HG02798 (cell line): ENCODE results near the gene MRPL38.

Source experiments
- ATAC-seq: cut with Tn5 transposase; IDR thresholded peaks from one replicate; pipeline ENCODE4 v1.9.1; 2021; ENCODE audit warnings: mild to moderate bottlenecking; ENCODE audit not compliant: unreplicated experiment, poor library complexity

Gene MRPL38

GRCh38 chr17:75904749-75905521 is at the start of gene MRPL38:
Gene MRPL38 (minus strand): TSS chr17:75904884. CDS start chr17:75904875, 9 bp downstream.
- peak; percentile 96 for ATAC-seq

GRCh38 chr17:75950855-75951554 is 46.3 kb upstream of the MRPL38 start:
- ATAC-seq, result no peak

- no peak for ATAC-seq
Observed at GRCh38 chr17:75950421-75950820, 45.7 kb upstream of the MRPL38 start.

GRCh38 chr17:75945211-75945610 is 40.5 kb upstream of the MRPL38 start:
- ATAC-seq, result no peak

DNA sequence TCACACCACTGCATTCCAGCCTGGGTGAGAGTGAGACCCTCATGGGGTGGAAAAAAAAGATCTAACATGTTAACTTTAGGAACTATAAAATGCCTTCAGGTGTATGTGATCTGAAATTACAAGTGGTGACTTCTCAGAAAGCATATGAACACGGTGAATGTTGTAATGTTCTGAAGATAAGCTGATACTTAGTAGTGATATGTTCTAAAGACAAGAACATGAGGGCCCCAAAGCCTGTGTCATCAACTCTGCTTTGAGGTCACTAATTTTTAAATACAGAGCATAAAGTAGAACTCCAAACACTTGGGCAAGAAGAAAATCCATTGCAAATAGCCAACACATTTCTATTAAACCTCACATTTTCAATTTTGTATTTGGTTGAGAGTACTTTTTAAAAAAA is 38.8 kb upstream of the MRPL38 start:
- no peak for ATAC-seq

- no peak for ATAC-seq
Observed at GRCh38 chr17:75942473-75942872, 37.8 kb upstream of the MRPL38 start.

GRCh38 chr17:75941442-75941819 is 36.7 kb upstream of the MRPL38 start:
- ATAC-seq, result no peak

GRCh38 chr17:75940727-75941441 is 36.2 kb upstream of the MRPL38 start, which contains the start of gene FBF1:
Gene FBF1 (minus strand): TSS chr17:75941042. CDS start chr17:75938149, 2,893 bp downstream.
- peak; percentile 96 for ATAC-seq

GRCh38 chr17:75937652-75938051 is 33.0 kb upstream of the MRPL38 start:
- no peak for ATAC-seq

GRCh38 chr17:75933808-75934207 is 29.1 kb upstream of the MRPL38 start:
- ATAC-seq, result no peak

DNA sequence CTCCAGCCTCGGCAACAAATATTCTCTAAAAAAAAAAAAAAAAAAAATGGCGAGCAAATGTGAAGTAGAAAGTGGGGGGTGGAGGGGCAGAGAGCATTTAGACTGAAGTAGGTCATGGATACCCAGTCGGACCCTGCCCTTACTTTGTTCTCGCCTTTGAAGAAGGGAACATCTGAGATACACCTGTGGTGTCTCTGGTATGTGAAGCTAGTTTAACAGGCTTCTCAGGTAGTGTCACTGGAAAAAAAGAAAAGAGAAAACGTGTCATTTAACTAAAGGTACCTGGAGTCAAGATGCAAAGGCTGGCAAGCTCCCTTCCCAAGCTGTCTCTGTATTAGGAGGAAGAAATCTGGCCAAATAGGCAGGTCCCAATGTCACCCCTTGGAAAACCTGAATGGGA is 28.2 kb upstream of the MRPL38 start:
- ATAC-seq, result no peak

GRCh38 chr17:75931062-75931461 is 26.4 kb upstream of the MRPL38 start:
- ATAC-seq, result no peak

DNA sequence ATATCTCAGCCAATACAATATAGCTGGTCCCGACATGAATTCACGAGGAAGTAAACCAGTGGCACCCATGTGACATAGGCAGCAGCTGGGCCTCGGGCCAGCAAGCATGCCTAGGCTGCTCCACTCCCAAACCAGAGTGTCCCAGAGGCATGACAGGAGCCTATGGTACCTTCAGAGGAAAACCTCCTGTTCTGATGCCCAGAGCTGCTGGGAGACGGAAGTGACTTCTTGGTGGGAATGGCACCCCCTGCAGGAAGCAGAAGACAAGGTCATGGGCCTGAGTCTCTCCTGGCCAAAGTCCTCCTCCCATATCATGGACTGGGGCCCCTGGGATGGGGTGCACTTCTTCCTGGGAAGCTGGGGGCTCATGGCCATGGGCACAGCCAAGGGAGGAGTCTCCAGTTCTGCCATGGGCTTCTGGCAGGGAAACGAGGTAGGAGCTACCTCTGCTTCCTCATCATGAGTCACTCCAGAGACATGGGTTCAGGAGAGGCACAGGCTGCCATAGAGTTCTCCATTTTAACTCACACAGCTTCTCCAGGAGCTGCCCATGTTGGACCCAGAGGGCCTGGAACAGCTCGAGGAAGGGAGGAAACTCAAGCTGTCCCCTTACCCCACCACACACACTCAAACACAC is 22.7 kb upstream of the MRPL38 start:
- ATAC-seq, result no peak

DNA sequence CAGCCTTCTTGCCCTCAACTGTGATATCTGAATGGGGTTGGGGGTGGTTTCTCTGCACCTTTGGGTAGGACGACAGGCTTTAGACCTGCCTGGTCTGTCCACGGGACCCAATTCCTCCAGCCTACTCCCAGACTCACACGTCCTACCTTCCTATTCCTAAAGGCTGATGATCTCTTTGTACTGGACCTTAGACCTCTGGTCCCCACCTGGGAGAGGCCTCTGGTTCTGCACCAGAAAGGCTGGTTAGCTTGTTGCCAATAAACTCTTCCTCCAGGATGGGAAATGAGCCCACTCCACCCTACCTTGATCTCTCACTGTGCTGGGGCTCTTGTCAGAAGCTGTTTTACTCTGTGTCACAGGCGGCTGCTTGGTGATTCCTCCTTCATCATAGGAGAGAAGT is 21.8 kb upstream of the MRPL38 start:
- ATAC-seq, result no peak

DNA sequence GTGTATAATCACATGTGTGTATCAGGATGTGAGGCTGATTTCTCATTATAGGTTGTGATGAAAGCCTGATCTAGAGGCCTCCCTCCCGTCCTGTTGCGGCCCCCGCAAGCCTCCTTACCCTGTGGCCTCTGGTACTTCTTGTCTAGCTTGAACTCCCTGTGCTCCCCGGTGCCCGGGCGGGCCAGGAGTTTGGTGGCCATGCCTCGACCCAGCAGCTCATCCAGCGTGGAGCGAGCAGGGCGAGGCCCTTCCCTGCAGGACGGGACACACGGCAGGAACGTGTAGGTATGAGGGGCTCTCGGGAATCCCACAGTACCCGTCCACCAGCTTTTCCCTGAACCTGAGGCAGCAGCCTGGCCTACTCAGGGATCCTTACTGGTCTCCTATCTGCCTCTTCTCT is 21.2 kb upstream of the MRPL38 start:
- no peak for ATAC-seq

GRCh38 chr17:75925103-75925502 is 20.4 kb upstream of the MRPL38 start:
- no peak for ATAC-seq

DNA sequence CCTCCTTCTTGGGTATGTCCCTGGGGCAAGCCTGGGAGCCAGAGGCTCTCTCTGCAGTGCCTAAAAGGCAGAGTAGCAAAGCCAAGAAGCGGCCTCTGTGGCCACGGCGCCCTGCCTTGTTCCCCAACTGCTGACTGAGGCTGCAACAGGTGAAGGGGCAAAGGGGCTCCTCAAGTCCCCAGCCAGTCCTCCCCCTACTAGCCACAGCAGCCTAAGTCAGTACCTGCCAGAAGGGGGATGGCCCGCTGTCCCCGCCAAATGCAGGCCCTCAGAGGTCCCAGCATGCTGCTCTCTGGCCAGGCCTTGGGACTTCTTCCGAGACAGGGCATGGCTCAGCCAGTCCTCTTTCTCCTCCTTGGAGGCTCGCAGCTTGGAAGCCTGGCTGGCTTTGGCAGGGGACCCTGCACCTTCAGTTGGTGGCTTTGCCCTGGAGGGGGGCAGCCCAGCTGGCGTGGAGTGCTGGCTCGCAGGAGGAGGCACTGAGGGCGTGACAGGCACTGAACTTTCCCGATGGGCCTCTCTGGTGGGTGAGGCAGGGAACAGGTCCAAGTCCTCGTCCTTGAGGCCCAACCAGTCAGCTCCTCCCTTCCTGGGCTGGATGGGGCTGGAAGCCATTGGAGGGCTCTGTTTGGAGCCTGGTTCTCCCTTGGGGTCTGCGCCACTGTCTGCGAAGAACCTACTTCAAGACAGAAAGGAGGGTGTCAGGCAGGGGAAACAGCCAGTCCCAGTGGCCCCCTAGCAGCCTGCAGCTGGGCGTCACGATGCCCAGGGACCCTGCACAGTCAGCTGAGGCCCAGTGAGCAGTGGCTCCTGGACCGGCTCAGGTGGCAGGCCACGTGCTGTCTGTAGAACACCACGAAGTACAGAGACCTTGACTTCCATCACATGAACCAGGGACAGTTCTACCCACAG is 18.5 kb upstream of the MRPL38 start:
- no peak for ATAC-seq

- no peak for ATAC-seq
Observed at GRCh38 chr17:75922173-75922961, 17.7 kb upstream of the MRPL38 start.

GRCh38 chr17:75921596-75921995 is 16.9 kb upstream of the MRPL38 start:
- ATAC-seq, result no peak
